8988T (cell line): Measurements from ENCODE around the gene DSC2.
A peak's percentile ranks its signal among the peaks of the same experiment; 100 is the strongest.
"Not testable (repeated sequence)": the region's sequence is repeated elsewhere in the genome, so short reads cannot be mapped to it uniquely, and the experiment has no call there.

Source experiments
- DNase-seq: peaks from one replicate; pipeline ENCODE4 v3.0.0; 2011

The DSC2 gene

DNA sequence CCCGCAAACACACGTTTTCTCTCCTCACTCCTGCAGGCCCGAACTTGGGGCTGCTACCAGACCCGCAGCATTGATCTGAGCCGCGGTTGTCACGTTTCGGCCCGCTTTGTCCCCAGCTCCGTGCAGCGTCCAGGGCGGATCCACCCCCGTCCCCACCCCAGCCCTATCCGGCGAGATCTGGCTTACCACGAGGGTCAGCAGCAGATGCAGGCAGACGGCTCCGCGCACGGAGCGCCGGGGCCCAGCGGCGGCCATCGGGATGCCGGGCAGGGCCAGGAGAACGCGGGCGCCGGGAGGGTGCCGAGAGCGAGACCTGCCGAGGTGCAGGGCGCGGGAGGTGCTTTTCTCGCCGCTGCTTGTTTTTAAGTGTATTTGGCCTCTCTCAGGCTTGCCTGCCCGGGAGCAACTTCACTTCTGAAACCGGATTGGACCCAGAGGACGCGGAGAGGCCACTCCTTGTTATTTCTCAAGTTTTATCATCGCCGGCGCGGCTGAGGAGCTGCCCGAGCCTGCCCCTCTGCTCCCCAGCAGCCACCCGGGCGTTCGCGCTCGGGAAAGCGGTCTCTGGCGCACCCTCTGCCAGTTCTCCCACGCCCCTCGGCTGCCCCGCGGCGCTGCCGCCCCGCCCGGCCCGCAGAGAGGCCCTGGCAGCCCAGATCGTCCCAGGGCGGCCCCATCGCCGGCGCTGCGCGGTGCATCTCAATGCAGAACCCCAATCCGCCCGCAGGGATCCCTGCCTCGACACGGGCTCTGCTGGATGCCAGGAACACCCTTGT is 59.6 kb downstream of the DSC2 start, which contains the start of gene DSC3:
Gene DSC3, minus strand, starts transcription at position 337 of the 776 bp plus-strand sequence. Its CDS starts 82 bp downstream, at position 255.
- peak; percentile 61 for DNase-seq

DNA sequence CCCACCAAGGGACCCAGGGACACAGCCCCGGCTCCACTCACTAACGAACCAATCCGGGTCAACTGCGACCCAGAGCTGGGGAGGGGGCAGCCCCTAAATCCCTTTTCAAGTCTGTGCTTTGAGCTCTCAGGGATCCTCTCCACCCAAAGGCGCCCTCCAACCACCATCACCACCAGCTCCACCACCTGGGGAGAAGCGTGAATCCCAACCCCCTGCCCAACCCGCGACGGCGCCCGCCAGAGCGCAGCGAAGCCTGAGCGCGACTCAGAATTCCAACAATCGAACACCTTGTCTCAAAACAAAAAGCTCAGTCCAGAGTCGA is 60.2 kb downstream of the DSC2 start:
- no peak for DNase-seq

DNA sequence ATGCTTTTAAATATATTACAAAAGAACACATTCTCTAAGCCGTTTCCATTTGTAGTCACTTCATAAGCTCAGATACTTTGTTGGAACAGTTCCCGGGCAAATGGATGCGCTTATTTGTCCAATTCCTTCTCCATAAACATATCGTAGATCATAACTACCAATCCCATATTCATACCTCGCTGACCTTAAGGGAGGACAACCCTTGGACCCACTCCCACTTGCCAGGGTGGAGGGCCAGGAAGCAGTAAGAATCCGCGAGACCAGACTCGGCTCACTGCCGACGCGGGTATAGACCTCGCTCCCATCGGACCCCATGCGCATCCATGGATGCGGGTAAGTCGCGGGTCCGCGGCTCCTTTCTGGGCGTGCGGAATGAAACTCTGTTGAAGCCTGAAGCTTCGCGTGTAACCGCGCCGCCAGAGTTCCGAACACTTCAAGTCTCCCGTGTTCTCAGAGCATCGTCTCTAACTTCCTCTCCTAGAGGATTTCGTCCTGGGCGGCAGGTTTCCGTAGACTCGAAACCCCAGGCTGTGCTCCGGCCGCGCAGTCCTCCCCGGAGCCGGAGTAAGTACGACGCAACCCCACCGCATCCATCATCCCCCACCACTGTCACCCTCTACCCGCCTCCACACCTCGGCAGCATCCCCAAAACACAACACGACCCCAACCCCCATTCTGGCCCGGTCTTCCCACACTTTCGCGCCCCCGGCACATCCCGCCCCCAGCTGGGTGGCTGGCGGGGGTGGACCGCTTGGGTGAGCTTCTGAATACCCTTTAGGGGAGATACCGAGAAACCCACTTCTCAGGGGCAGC is 60.7 kb downstream of the DSC2 start:
- no peak for DNase-seq

DNA sequence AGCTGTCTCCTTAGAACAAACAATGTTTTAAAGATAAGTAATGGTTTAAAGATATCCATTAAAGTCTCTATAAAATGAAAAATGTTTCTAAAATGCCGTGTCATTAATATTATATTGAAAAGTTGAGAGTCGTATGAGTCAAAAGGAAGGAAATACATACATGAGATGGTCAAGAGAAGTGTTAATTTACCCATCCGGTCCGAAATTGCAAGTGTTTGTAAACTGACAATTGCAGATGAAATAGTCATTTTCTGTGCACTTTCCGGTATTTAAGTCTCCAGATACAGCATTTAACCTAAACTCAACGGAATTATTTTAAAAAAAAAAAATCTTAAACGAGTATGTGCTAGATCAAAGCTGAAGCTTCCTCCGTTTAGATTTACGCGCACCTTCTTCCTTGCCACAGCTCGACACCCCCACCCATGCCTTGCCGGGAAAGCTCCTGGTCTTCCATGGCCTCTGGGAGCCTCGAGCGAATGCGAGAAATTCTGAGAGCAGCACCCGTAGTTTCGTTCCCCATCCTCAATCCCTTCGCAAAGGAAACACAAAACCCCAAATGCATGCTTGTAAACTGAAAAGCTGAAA is 61.4 kb downstream of the DSC2 start:
- DNase-seq, result no peak

DNA sequence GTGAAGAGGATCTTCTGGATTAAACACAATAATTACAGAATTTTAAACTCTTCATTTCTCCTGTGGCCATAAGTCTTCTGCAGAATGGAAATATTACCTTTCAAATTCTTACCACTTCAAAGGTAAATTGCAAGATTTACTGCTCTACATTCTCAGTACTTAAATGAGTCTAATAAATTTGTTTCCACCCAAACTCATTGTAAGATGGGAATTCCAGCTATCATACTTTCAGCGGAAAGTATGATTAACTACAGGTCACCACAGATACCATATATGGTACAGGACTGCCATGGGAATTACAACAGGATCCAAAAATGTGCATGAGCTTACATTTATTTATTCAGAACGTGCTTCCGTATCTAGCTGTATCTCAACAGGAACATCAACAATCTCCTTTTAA is 62.8 kb downstream of the DSC2 start:
- no peak for DNase-seq

DNA sequence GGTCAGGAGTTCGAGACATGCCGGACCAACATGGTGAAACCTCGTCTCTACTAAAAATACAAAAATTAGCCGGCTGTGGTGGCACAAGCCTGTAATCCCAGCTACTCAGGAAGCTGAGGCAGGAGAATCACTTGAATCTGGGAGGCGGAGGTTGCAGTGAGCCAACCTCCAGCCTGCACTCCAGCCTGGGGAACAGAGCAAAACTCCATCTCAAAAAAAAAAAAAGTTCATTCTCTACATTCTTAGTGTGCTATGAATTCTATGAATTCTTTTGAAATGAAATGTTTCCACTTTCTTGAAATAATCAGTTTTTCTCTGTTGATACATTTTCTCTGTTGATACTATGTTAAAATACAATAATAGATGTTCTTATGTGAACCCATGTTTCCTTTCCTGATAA is 64.5 kb downstream of the DSC2 start:
- not testable (repeated sequence) for DNase-seq

DNA sequence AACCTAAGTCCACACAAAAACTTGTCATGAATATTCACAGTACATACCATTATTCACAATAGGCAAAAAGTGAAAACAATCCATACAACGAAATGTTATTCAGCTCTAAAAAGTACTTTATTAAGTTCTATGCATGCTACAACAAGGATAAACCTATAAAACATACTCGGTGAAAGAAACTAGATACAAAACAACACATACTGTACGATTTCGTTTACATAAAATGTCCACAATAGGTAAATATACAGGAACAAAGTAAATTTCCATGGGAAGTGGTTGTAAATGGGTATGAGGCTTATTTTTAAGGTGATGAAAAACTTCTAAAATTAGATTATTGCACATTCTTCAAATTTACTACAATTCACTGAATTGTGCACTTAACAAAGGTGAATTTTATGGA is 67.7 kb downstream of the DSC2 start:
- DNase-seq, result no peak

DNA sequence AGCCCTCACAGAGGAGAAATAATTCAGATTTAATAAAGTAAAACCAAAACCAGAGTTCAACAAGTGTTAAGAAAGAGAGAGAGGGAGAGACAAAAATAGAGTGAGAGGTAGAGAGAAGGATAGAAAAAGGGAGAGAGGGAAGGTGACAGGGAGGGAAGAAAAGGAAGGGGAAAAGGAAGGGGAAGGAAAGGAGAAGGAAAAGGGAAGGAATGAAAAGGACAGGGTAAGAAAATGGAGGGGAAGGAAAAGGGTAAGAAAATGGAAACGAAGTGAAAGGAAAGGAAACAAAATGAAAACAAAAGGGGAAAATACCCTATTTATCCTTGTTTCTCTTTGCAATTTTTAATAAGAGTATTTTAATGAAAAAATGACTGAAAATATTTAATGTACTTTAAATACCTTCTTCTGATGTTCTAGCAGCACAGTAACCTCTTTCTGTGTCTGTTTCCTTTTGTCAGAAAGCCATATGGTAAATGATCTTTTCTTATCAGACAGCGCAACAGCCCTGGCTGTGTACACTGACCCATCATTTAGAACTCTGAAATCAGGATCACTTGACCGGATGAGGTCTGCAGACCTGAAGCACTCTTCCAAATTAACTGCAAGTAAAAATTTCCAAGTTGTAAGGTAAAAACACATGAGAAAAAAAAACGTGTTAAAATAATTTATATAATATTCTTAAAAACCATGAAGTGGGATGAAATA is 71.5 kb downstream of the DSC2 start:
- DNase-seq, result no peak

DNA sequence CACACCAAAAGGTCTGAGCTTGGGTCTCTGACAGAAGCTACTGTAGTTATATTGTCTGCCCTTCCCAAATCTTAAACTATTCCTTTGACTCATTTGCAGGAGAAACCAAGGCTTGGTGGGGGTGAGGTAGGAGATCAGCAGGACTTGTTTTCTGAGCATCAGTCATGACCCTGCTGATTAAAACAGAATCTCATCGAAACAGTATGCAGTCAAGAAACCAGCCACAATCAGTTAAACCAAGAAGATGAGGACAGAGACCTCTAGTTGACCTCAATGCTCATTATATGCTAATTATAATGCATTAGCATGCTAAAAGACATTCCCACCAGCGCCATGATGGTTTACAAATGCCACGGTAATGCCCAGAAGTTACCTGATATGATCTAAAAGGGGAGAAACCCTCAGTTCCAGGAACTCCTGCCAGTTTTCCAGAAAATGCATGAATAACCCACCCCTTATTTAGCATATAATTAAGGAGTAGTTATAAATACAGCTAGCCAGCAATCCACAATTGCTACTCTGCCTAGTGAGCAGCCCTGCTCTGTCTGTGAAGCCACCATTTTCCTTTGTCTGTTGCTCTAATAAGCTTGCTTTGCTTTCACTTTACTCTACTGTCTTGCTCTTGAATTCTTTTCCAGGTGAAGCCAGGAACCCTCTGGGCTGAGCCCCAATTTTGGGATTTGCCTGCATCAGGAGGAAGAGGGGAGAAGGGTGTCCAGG is 86.3 kb downstream of the DSC2 start:
- no peak for DNase-seq

DNA sequence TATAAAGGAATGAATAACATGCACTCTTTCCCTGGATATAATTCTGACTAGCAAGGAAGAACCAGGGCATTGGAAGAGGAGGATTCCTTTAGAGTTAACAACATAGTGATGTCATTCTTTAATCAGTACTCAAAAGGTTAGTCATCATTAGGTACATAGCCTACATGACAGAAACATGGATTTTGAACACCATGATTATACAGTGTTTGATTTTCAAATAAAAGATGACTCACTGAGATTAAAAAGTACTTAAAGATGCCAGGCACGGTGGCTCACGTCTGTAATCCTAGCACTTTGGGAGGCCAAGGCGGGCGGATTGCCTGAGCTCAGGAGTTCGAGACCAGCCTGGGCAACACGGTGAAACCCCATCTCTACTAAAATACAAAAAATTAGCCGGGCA is 90.8 kb downstream of the DSC2 start:
- DNase-seq, result not testable (repeated sequence)

DNA sequence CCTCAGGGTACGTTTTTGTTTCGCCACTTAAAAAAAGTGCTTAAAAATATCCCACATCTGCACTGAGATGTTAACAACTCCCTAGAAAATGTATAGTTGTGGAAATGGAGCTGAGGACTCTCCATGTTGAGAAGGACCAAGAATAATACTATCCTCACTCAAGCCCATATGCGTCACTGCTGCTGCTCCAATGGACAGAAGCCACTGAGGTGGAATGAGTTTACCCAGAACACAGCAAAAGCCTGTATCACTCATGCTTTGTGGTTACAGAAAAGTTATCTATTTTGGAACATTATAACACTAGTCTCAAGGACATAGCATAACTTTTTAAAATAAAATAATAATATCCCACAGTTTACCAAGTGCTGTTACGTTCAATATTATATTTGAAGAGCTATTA is 91.6 kb downstream of the DSC2 start:
- DNase-seq, result no peak
